Smooth muscle cell (in vitro differentiated cells): ENCODE measurements around the gene UBXN6. TPM values are rescaled to one million over a fixed set of nuclear protein-coding genes. Genes with fewer than 3 reads are reported as not detected.

Source experiments
- DNase-seq: peaks from one replicate; lab custom pipeline; 2025; ENCODE audit not compliant: unreplicated experiment; lab: John Stamatoyannopoulos, UW
- H2AFZ ChIP-seq: fragments of 200-600 bp; sonication (generic); 2 replicates; pipeline ENCODE4 v1.6.0; 2016; ENCODE audit warnings: antibody characterized with exemption, low read depth, mild to moderate bottlenecking
- H3F3A ChIP-seq: fragments of 200-600 bp; sonication (generic); 2 replicates; pipeline ENCODE4 v1.6.0; 2017; ENCODE audit warnings: antibody characterized with exemption, low read depth
- H3K27ac ChIP-seq: fragments of 200-600 bp; sonication (generic); 2 replicates; pipeline ENCODE4 v1.5.1; 2016; ENCODE audit warnings: low read depth, mild to moderate bottlenecking
- H3K27me3 ChIP-seq: fragments of 200-600 bp; sonication (generic); 2 replicates; pipeline ENCODE4 v1.6.1; 2016; ENCODE audit warnings: low read depth, mild to moderate bottlenecking
- H3K36me3 ChIP-seq: fragments of 200-600 bp; sonication (generic); 2 replicates; pipeline ENCODE4 v1.5.1; 2016; ENCODE audit warnings: low read depth
- H3K4me1 ChIP-seq: fragments of 200-600 bp; sonication (generic); 2 replicates; pipeline ENCODE4 v1.5.1; 2016; ENCODE audit warnings: low read depth
- H3K4me2 ChIP-seq: fragments of 200-600 bp; sonication (generic); 2 replicates; pipeline ENCODE4 v1.6.0; 2016; ENCODE audit warnings: mild to moderate bottlenecking
- H3K4me3 ChIP-seq: fragments of 200-600 bp; sonication (generic); 2 replicates; pipeline ENCODE4 v1.5.1; 2016; ENCODE audit warnings: mild to moderate bottlenecking
- H3K79me2 ChIP-seq: fragments of 200-600 bp; sonication (generic); 2 replicates; pipeline ENCODE4 v1.6.0; 2016; ENCODE audit warnings: low read depth, mild to moderate bottlenecking
- H3K9ac ChIP-seq: fragments of 200-600 bp; sonication (generic); 2 replicates; pipeline ENCODE4 v1.6.0; 2016; ENCODE audit warnings: low read depth
- H3K9me3 ChIP-seq: fragments of 200-600 bp; sonication (generic); replicated peaks from 2 replicates; pipeline ENCODE4 v1.5.1; 2016; ENCODE audit warnings: low read depth
- H4K20me1 ChIP-seq: fragments of 200-600 bp; sonication (generic); 2 replicates; pipeline ENCODE4 v1.6.0; 2016; ENCODE audit warnings: low read depth
- CTCF ChIP-seq: fragments of 200-600 bp; sonication (generic); IDR thresholded peaks from 2 replicates; pipeline ENCODE4 v1.5.1; 2017; ENCODE audit warnings: borderline replicate concordance, mild to moderate bottlenecking, antibody characterized with exemption; ENCODE audit not compliant: insufficient read depth, poor library complexity, severe bottlenecking
- WGBS: methylation state at CpG from one replicate; pipeline ENCODE4 v1.1.7; 2016; ENCODE audit warnings: low lambda C conversion rate; 5-methylcytosine and 5-hydroxymethylcytosine counted together
- polyA plus RNA-seq: library from polyadenylated mRNA; unstranded; fragments of >200 nt; fragmentation: Nextera tagmentation; extraction: Ambion mirVana; gene quantifications from 2 replicates; pipeline ENCODE4 v1.2.1, GENCODE V29; 2016
- total RNA-seq: library from RNA; depleted of rRNA; stranded (reverse); fragments of >200 nt; gene quantifications from 2 replicates; pipeline ENCODE4 v1.2.3, GENCODE V29; 2014

UBXN6 gene
- total and polyA plus RNA-seq, 2 experiments from 2014 or later, result 44.8 to 50.7 TPM

- Histone ChIP-seq H3K27ac (no peak overlapping the region), H3K79me2 (no peaks in the 10 kb centered on the region), H3K4me1 (no peaks in the 10 kb centered on the region), H3K4me2 (no peak overlapping the region), H3K9ac (no peak overlapping the region), H3F3A (no peaks in the 10 kb centered on the region), H4K20me1 (no peaks in the 10 kb centered on the region), H3K27me3 (no peaks in the 10 kb centered on the region), H3K36me3 (no peaks in the 10 kb centered on the region), H2AFZ (no peak overlapping the region), H3K9me3 (no peaks in the 10 kb centered on the region), H3K4me3 (no peak overlapping the region)
- TF ChIP-seq CTCF, result no peak
- DNase-seq, result no peak
- 96% methylated on average over 7 of the region's 7 CpGs for WGBS
Observed at GRCh38 chr19:4436231-4436630, 21.4 kb downstream of the UBXN6 start.

GRCh38 chr19:4434391-4434790 is 23.2 kb downstream of the UBXN6 start:
- Histone ChIP-seq H3K27ac (no peak overlapping the region), H3K4me3 (no peak overlapping the region), H3K4me2 (no peak overlapping the region), H2AFZ (no peak overlapping the region), H4K20me1 (no peaks in the 10 kb centered on the region), H3K4me1 (no peaks in the 10 kb centered on the region), H3K9ac (no peak overlapping the region), H3K79me2 (no peaks in the 10 kb centered on the region), H3K9me3 (no peaks in the 10 kb centered on the region), H3F3A (no peaks in the 10 kb centered on the region), H3K27me3 (no peaks in the 10 kb centered on the region), H3K36me3 (no peaks in the 10 kb centered on the region)
- WGBS, result 97% methylated on average over 9 of the region's 9 CpGs
- no peak for DNase-seq
- TF ChIP-seq CTCF, result no peak

GRCh38 chr19:4432918-4433506 is 24.6 kb downstream of the UBXN6 start:
- H3K27me3 ChIP-seq, result no peaks in the 10 kb centered on the region
- H2AFZ ChIP-seq, result no peak overlapping the region
- WGBS, result 97% methylated on average over 26 of the region's 28 CpGs
- DNase-seq, result no peak
- H3K79me2 ChIP-seq, result no peaks in the 10 kb centered on the region
- H3K27ac ChIP-seq, result no peak overlapping the region
- H3F3A ChIP-seq, result no peaks in the 10 kb centered on the region
- no peak for TF ChIP-seq CTCF
- no peak overlapping the region for H3K4me2 ChIP-seq
- no peak overlapping the region for H3K4me3 ChIP-seq
- H3K4me1 ChIP-seq, result no peaks in the 10 kb centered on the region
- H3K36me3 ChIP-seq, result no peaks in the 10 kb centered on the region
- H3K9ac ChIP-seq, result no peak overlapping the region
- H4K20me1 ChIP-seq, result no peaks in the 10 kb centered on the region
- H3K9me3 ChIP-seq, result no peaks in the 10 kb centered on the region

- no peaks in the 10 kb centered on the region for H3K27me3 ChIP-seq
- no peak for DNase-seq
- H3K4me1 ChIP-seq, result no peaks in the 10 kb centered on the region
- H3K9ac ChIP-seq, result no peak overlapping the region
- no peaks in the 10 kb centered on the region for H3K36me3 ChIP-seq
- no peaks in the 10 kb centered on the region for H3F3A ChIP-seq
- WGBS, result 97% methylated on average over 26 of the region's 26 CpGs
- no peaks in the 10 kb centered on the region for H3K9me3 ChIP-seq
- no peak overlapping the region for H3K27ac ChIP-seq
- no peak overlapping the region for H3K4me2 ChIP-seq
- TF ChIP-seq CTCF, result no peak
- no peak overlapping the region for H3K4me3 ChIP-seq
- no peaks in the 10 kb centered on the region for H4K20me1 ChIP-seq
- H2AFZ ChIP-seq, result no peak overlapping the region
- H3K79me2 ChIP-seq, result no peaks in the 10 kb centered on the region
Observed at GRCh38 chr19:4431808-4432674, 25.6 kb downstream of the UBXN6 start.
